Thyroid gland (tissue), 4 donors: ENCODE measurements around the gene MIA2.

Experiments
- POLR2A ChIP-seq, 2 donors: fragments of 450-650 bp; IDR thresholded peaks; one replicate each; pipeline ENCODE4 v1.6.1; 2017; ENCODE audit warnings: antibody characterized with exemption in 2 of 2, mild to moderate bottlenecking in 2 of 2, moderate library complexity in 1 of 2
- TF ChIP-seq, protein P1 (sequence below), 6 experiments: fragments of 200-600 bp in 3 of 6; fragments of 450-650 bp in 3 of 6; sonication (generic) in 3 of 6; IDR thresholded peaks; one replicate each; pipeline ENCODE4 v1.5.1; 2016 to 2019; ENCODE audit warnings: antibody characterized with exemption in 6 of 6, mild to moderate bottlenecking in 2 of 6, inconsistent platforms in 1 of 6, moderate library complexity in 1 of 6

DNA sequence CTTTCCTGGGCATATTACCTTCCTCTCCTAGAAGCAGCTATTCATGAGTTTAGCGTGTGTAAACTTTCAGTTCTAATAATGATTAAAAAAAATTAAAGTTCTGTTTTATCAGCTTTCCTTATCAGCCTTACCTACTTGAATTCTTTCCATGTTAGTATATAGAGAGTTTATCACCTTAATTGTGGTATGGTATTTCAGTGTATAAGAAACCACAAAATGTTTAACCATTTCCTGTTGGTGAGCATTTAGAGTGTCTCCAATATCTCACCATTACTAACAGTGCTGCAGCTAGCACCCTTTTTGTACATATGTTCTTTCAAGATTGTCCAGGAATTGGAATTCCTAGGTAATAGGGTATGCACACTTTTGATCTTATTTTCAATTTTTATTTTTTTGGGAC, 109.1 kb downstream of the MIA2 start:
- TF ChIP-seq, protein P1, sequence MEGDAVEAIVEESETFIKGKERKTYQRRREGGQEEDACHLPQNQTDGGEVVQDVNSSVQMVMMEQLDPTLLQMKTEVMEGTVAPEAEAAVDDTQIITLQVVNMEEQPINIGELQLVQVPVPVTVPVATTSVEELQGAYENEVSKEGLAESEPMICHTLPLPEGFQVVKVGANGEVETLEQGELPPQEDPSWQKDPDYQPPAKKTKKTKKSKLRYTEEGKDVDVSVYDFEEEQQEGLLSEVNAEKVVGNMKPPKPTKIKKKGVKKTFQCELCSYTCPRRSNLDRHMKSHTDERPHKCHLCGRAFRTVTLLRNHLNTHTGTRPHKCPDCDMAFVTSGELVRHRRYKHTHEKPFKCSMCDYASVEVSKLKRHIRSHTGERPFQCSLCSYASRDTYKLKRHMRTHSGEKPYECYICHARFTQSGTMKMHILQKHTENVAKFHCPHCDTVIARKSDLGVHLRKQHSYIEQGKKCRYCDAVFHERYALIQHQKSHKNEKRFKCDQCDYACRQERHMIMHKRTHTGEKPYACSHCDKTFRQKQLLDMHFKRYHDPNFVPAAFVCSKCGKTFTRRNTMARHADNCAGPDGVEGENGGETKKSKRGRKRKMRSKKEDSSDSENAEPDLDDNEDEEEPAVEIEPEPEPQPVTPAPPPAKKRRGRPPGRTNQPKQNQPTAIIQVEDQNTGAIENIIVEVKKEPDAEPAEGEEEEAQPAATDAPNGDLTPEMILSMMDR (IDR thresholded peaks at IDR 0.05): no peak
- TF ChIP-seq POLR2A (IDR thresholded peaks at IDR 0.05): no peak
